ENCODE data around the gene TMEM158. TPM values are rescaled to one million over a fixed set of nuclear protein-coding genes. Genes with fewer than 3 reads are reported as not detected.

TMEM158 gene
- 13.1 to 29.5 TPM (median 23.7 TPM) in 5 replicates for total RNA-seq (2022; extraction: Qiagen RNA extraction; ENCODE audit: low read depth)

GRCh38 chr3:45226206-45226915 is at the start of gene TMEM158:
Gene TMEM158, minus strand, starts transcription at chr3:45226287. Its CDS starts 260 bp downstream, at chr3:45226027.

Other genes with a start within 250 kb of the TMEM158 start
- gene CLEC3B, start 200.0 kb downstream of the TMEM158 start, total RNA-seq (2022; extraction: Qiagen RNA extraction; ENCODE audit: low read depth): 0.25 TPM in 1 of 5 replicates, not detected in the others
- 11.5 to 13.6 TPM (median 12.8 TPM) in 5 replicates for gene CDCP1, start 79.9 kb downstream of the TMEM158 start, total RNA-seq (2022; extraction: Qiagen RNA extraction; ENCODE audit: low read depth)
- 8.0 to 10.6 TPM (median 10.2 TPM) in 5 replicates for gene LARS2, start 162.3 kb upstream of the TMEM158 start, total RNA-seq (2022; extraction: Qiagen RNA extraction; ENCODE audit: low read depth)

All from A549 treated with RU486 at 1 μM for 4 hours (cell line).